Pulmonary artery endothelial cell (primary cell): Measurements from ENCODE around the gene UGT1A4. TPM values are rescaled to one million over a fixed set of nuclear protein-coding genes. Genes with fewer than 3 reads are reported as not detected.

Experiments used
- DNase-seq: peaks from one replicate; pipeline ENCODE4 v3.0.0-alpha.2; 2011; ENCODE audit warnings: low read depth, low spot score
- total RNA-seq: library from RNA; depleted of rRNA; stranded (reverse); fragments of >200 nt; gene quantifications from 2 replicates; pipeline ENCODE4 v1.2.3, GENCODE V29; 2014

The UGT1A4 gene
- total RNA-seq, 1 donor from 2014 or later = not detected

GRCh38 chr2:233807966-233808935 lies 89.7 kb downstream of the UGT1A4 start:
- no peak for DNase-seq

- DNase-seq = no peak
Measured at GRCh38 chr2:233810385-233810784, 91.8 kb downstream of the UGT1A4 start.

- DNase-seq = no peak
Measured at GRCh38 chr2:233811087-233811486, 92.6 kb downstream of the UGT1A4 start.

- DNase-seq = no peak
Measured at GRCh38 chr2:233811732-233812131, 93.2 kb downstream of the UGT1A4 start.

GRCh38 chr2:233813236-233814055 lies 94.9 kb downstream of the UGT1A4 start:
- DNase-seq = no peak

GRCh38 chr2:233814056-233814835 lies 95.7 kb downstream of the UGT1A4 start:
- DNase-seq = no peak

GRCh38 chr2:233815861-233816260 lies 97.3 kb downstream of the UGT1A4 start:
- no peak for DNase-seq

- DNase-seq = no peak
Measured at GRCh38 chr2:233816334-233816733, 97.8 kb downstream of the UGT1A4 start.

GRCh38 chr2:233816771-233817170 lies 98.2 kb downstream of the UGT1A4 start:
- DNase-seq = no peak

- DNase-seq = no peak
Measured at GRCh38 chr2:233817361-233817911, 98.9 kb downstream of the UGT1A4 start.

- no peak for DNase-seq
Measured at GRCh38 chr2:233817995-233818638, 99.6 kb downstream of the UGT1A4 start.

- no peak for DNase-seq
Measured at GRCh38 chr2:233818639-233819621, 100.4 kb downstream of the UGT1A4 start.

- no peak for DNase-seq
Measured at GRCh38 chr2:233819884-233820773, 101.6 kb downstream of the UGT1A4 start.

GRCh38 chr2:233820774-233821105 lies 102.2 kb downstream of the UGT1A4 start:
- no peak for DNase-seq

GRCh38 chr2:233821196-233821595 lies 102.7 kb downstream of the UGT1A4 start:
- no peak for DNase-seq

GRCh38 chr2:233821709-233822100 lies 103.2 kb downstream of the UGT1A4 start:
- DNase-seq = no peak

- no peak for DNase-seq
Measured at GRCh38 chr2:233822101-233822771, 103.7 kb downstream of the UGT1A4 start.
